Coronary artery (tissue), 2 donors: ENCODE results near the gene NMRAL1.

Experiments used
- DNase-seq: peaks from one replicate; pipeline ENCODE4 v3.0.0-alpha.2; 2017; ENCODE audit warnings: low spot score
- H3K27ac ChIP-seq, 2 donors: fragments of 200-600 bp; sonication (generic); one replicate each; pipeline ENCODE4 v1.5.1; 2016 to 2019
- H3K4me3 ChIP-seq: fragments of 200-600 bp; sonication (generic); 2 replicates; pipeline ENCODE4 v1.5.1; 2016; ENCODE audit warnings: mild to moderate bottlenecking, moderate library complexity
- CTCF ChIP-seq: fragments of 200-600 bp; sonication (generic); IDR thresholded peaks from one replicate; pipeline ENCODE4 v1.5.1; 2019; ENCODE audit warnings: antibody characterized with exemption

NMRAL1 gene

GRCh38 chr16:4428500-4428899 is 45.9 kb downstream of the NMRAL1 start:
- no peak for DNase-seq
- Histone ChIP-seq H3K4me3 (no peak overlapping the region), H3K27ac (no peak overlapping the region)
- TF ChIP-seq CTCF, result no peak

DNA sequence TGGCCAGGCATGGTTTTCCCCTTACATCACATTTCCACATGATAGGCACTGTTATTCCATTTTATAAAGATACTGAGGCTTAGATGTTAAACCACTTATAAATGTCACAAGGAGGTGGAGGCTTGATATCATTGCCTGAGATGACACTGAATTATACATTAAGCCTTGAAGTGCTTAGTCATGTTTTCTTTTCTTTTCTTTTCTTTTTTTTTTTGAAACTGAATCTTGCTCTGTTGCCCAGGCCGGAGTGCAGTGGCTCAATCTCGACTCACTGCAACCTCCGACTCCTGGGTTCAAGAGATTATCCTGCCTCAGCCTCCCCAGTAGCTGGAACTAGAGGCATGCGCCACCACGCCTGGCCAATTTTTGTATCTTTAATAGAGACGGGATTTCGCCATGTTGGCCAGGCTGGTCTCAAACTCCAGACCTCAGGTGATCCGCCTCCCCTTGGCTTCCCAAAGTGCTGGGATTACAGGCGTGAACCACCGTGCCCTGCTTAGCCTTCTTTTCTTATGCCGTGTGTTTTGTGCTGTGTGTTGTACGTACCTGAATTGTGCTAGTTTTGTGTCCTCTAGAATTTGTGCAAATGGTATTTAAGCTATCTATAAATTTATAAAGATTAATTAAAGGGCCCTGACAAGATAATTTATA is 47.6 kb downstream of the NMRAL1 start:
- H3K27ac ChIP-seq, result no peak overlapping the region
- H3K4me3 ChIP-seq, result peak overlapping the region; percentile 82
- no peak for TF ChIP-seq CTCF
- no peak for DNase-seq

DNA sequence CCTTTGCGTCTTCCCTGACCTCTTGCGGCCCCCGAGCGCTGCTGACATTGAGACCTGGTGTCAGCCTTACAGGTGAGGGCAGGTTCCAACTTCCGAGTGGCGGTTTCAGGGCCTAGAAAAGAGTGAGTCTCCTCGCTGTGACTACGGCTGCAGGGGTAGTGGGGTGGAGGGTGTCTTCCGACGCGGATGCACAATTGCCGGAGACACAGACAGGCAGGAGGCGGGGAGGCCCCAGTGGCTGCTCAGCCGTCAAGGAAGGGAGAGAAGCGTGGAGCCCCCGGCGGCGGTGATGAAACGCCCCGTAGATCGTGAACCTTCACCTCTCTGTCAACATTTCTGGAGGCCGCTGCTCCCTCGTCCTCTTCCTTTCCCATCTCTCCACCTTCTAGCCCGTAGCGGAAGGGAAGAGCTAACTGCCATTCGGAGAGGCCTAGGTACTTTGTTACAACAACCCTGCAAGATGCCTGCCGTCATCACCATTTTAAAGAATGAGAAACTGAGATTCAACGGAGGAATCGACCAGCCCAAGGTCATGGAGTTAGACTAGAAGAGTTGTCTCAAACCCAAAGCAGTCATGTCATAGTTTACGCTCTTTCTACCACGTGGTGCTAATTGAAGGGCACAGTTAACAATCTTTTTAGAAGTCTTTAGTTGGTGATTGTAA is 48.3 kb downstream of the NMRAL1 start:
- Histone ChIP-seq H3K4me3 (peak overlapping the region; percentile 82), H3K27ac (peak overlapping the region; percentile 91 to 97)
- no peak for DNase-seq
- TF ChIP-seq CTCF, result no peak

DNA sequence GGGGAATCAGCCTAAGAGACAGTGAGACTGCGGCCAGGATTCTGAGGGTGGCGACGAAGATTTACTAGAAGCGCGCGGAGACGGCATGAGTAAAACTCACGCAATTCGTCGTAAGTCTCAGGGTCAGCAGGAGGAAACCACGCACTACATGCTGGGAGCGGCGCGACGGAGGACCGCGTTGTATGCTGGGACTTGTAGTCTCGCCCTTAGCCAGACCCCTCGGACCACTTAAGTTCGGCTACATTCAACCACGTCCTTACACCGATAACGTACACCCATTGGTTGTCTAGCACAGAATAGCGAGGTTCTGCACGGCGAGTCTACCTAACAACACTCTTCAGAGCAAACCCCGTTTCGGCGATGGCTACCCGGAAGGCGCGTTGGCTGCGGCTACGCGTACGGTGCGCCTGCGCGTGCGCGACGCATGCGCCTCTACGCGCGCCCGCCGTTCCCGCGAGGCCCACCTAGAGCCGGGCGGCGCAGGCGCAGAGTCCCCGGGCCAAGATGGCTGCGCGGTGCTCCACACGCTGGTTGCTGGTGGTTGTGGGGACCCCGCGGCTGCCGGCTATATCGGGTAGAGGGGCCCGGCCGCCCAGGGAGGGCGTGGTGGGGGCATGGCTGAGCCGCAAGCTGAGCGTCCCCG is 48.9 kb downstream of the NMRAL1 start, which contains the start of gene DNAJA3:
Gene DNAJA3 (plus strand): TSS at position 491 of the 643 bp plus-strand sequence. CDS start 14 bp downstream, at position 505.
- H3K4me3 ChIP-seq, result peak within 1 kb of the TSS; percentile 82
- no peak for TF ChIP-seq CTCF
- peak within 1 kb of the TSS; percentile 91 to 97 for H3K27ac ChIP-seq
- peak; percentile 93 for DNase-seq

- no peak for TF ChIP-seq CTCF
- Histone ChIP-seq H3K4me3 (no peak overlapping the region), H3K27ac (no peak overlapping the region)
- DNase-seq, result no peak
These were observed 53.8 kb downstream of the NMRAL1 start for GRCh38 chr16:4420505-4421105.

GRCh38 chr16:4419402-4419959 is 54.9 kb downstream of the NMRAL1 start:
- no peak for TF ChIP-seq CTCF
- no peak overlapping the region for H3K4me3 ChIP-seq
- H3K27ac ChIP-seq, result no peak overlapping the region
- no peak for DNase-seq
